Right atrium auricular region (tissue), 2 donors: Measurements from ENCODE around the gene IWS1. TPM values are rescaled to one million over a fixed set of nuclear protein-coding genes. Genes with fewer than 3 reads are reported as not detected.
"Not testable (repeated sequence)": the region's sequence is repeated elsewhere in the genome, so short reads cannot be mapped to it uniquely, and the experiment has no call there.

ENCODE experiments used
- DNase-seq: peaks from one replicate; pipeline ENCODE4 v3.0.0-alpha.2; 2019; ENCODE audit warnings: low spot score
- H3K27ac ChIP-seq, 2 donors: fragments of 200-600 bp; sonication (generic); 1 replicate in 1 of 2; 2 replicates in 1 of 2; pipeline ENCODE4 v1.5.1; 2016 to 2019
- H3K27me3 ChIP-seq, 2 donors: fragments of 200-600 bp; sonication (generic); one replicate each; pipeline versions ENCODE4 v1.5.1 to v1.6.0; 2017 to 2019
- H3K36me3 ChIP-seq: fragments of 200-600 bp; sonication (generic); one replicate; pipeline ENCODE4 v1.5.1; 2016
- H3K4me1 ChIP-seq, 2 donors: fragments of 200-600 bp; sonication (generic); one replicate each; pipeline versions ENCODE4 v1.5.1 to v1.6.0; 2017 to 2019
- H3K4me3 ChIP-seq, 2 donors: fragments of 200-600 bp; sonication (generic); 1 replicate in 1 of 2; 2 replicates in 1 of 2; pipeline ENCODE4 v1.5.1; 2017 to 2019; ENCODE audit warnings: mild to moderate bottlenecking in 1 of 2, moderate library complexity in 1 of 2
- H3K9me3 ChIP-seq, 2 donors: fragments of 200-600 bp; sonication (generic); one replicate each; pipeline ENCODE4 v1.5.1; 2019
- CTCF ChIP-seq, 2 donors: fragments of 200-600 bp; sonication (generic); IDR thresholded peaks; one replicate each; pipeline ENCODE4 v1.5.1; 2019; ENCODE audit warnings: antibody characterized with exemption in 2 of 2
- total RNA-seq, 2 donors: library from RNA; depleted of rRNA; stranded (reverse); fragments of >200 nt; gene quantifications; one replicate each; pipeline ENCODE4 v1.1.0, GENCODE V29; 2016

The IWS1 gene
- total RNA-seq, 2 donors from 2014 or later, result 43.3 to 46.4 TPM

DNA sequence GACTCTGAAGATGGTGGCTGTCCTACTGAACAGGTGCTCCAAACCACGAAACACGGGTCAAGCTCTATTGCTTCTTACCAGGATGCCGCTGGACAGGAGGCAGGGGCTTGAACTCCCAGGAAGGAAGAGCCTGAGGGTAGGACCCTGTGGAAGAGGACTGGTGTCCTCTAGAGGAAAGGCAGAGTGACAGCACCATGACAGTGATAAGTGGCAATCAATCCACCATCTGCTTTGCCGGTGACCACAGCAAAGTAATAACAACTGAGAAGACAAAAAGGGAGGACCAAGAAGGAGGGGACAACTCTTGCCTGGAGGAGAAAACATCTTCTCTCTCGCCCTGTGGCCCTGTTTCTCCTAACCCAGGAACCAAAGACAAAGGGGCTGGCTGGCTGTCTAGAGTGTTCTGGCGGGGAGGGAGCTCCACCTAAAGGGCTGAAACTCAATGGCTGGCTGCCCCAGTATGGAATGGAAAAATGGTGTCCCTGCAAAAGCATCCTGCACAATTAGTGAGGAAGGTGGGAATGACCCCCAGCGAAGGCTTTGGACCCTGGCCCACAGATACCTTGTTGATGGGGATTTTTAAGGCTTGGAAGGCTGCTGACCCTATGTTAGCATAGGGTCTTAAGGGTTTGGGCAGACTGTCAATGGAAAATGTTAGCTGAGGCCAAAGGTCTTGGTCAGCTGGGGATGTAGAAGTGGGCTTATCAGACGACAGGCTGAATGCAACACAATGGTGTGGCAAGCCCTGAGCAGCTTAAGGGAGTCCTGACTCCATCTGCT lies 72.7 kb downstream of the IWS1 start:
- Histone ChIP-seq H3K27me3 (no peaks in the 10 kb centered on the region), H3K9me3 (no peaks in the 10 kb centered on the region), H3K4me3 (no peak overlapping the region), H3K36me3 (peaks cover 5% of the 10 kb centered on the region), H3K4me1 (no peaks in the 10 kb centered on the region), H3K27ac (no peak overlapping the region)
- no peak for DNase-seq
- no peak for TF ChIP-seq CTCF (IDR thresholded peaks at IDR 0.05)

- Histone ChIP-seq H3K4me1 (no peaks in the 10 kb centered on the region), H3K36me3 (peaks cover 5% of the 10 kb centered on the region), H3K9me3 (no peaks in the 10 kb centered on the region), H3K4me3 (no peak overlapping the region), H3K27ac (no peak overlapping the region), H3K27me3 (no peaks in the 10 kb centered on the region)
- no peak for TF ChIP-seq CTCF (IDR thresholded peaks at IDR 0.05)
- DNase-seq, result no peak
These were observed 73.3 kb downstream of the IWS1 start for GRCh38 chr2:127453013-127453391.

DNA sequence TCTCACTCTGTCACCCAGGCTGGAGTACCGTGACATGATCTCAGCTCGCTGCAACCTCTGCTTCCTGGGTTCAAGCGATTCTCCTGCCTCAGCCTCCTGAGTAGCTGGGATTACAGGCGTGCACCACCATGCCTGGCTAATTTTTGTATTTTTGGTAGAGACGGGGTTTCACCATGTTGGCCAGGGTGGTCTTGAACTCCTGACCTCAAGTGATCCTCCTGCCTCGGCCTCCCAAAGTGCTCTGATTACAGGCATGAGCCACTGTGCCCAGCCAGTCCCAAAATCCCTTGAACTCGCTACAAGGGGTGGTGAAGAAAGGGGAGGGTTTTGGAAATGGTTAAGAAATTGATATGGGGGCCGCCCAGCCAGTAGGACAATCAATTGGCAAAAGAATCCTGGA lies 73.9 kb downstream of the IWS1 start:
- not testable (repeated sequence) for DNase-seq, H3K36me3 ChIP-seq, H3K27me3 ChIP-seq, H3K27ac ChIP-seq, H3K9me3 ChIP-seq, H3K4me3 ChIP-seq, H3K4me1 ChIP-seq

GRCh38 chr2:127451981-127452380 lies 74.3 kb downstream of the IWS1 start:
- Histone ChIP-seq H3K36me3 (peaks cover 5% of the 10 kb centered on the region), H3K4me1 (no peaks in the 10 kb centered on the region), H3K27me3 (no peaks in the 10 kb centered on the region), H3K27ac (no peak overlapping the region), H3K9me3 (no peaks in the 10 kb centered on the region), H3K4me3 (no peak overlapping the region)
- DNase-seq, result no peak
- no peak for TF ChIP-seq CTCF (IDR thresholded peaks at IDR 0.05)

DNA sequence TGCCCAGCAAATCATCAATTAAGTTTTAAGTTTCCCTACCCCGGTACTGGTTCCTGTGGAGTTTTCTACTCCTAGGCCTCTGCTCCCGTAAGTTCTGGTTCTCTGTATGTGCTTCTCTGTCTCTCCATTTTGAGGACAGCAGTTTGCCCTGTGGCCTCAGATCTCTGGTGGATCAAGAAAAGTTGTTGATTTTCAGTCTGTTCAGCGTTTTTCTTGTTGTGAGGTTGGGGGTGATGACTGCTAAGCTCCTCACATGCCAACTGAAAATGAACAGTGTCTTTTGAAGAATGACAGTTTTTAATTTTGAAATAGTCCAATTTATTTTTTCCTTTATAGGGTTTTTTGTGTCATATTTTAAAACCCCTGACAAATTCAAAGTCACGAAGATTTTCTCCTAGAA lies 76.4 kb downstream of the IWS1 start:
- no peak for TF ChIP-seq CTCF (IDR thresholded peaks at IDR 0.05)
- no peaks in the 10 kb centered on the region for H3K4me1 ChIP-seq
- H3K4me3 ChIP-seq, result no peak overlapping the region
- no peaks in the 10 kb centered on the region for H3K27me3 ChIP-seq
- H3K27ac ChIP-seq, result no peak overlapping the region
- DNase-seq, result no peak
- peaks cover 5% of the 10 kb centered on the region for H3K36me3 ChIP-seq
- no peaks in the 10 kb centered on the region for H3K9me3 ChIP-seq

DNA sequence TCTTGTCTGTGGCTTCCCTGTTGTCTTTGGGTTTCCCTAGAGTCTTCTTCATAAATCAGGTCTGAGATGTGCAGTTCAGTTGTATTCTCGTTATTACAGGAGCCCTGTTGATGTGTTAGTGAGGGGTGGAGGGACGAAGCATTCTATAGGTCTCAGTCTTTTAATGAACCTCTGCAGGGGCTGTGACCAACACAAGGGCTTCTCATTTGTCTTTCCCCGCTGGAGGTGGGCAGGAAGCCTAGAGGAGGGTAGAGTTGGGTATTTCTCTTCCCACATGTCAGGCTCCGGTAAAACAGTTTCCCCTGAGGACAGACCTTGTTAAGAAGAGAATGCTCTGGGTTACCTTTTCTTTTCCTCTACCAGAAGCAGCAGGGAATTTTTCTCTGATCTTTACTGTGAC lies 76.9 kb downstream of the IWS1 start:
- no peak overlapping the region for H3K27ac ChIP-seq

More for the DNA sequence above, 76.9 kb downstream of the IWS1 start:
- DNase-seq, result no peak
- TF ChIP-seq CTCF (IDR thresholded peaks at IDR 0.05), result no peak
- no peaks in the 10 kb centered on the region for H3K9me3 ChIP-seq
- peaks cover 5% of the 10 kb centered on the region for H3K36me3 ChIP-seq
- H3K27me3 ChIP-seq, result no peaks in the 10 kb centered on the region
- H3K4me3 ChIP-seq, result no peak overlapping the region
- no peaks in the 10 kb centered on the region for H3K4me1 ChIP-seq
